ENCODE measurements around the gene NPVF.

DNA sequence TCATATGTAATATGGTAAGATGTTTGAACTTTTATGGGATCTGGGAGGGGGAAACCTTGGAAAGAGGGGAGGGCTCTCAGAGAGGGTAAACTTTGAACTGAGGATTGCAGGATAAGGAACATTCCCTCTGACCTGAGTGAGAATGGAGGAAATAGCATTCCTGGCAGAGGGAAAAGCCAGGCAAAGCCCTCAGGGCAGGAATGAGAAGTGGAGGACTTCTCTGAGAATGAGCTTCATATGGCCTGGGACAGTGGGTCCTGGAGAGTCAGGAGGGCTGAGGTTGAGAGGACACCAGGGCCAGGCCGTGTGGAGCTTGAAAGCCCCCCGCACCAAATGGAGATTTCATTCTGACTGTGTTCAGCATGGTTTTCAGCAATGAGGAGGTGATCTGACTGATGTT is 34.2 kb downstream of the NPVF start:
- TF ChIP-seq, protein P1, sequence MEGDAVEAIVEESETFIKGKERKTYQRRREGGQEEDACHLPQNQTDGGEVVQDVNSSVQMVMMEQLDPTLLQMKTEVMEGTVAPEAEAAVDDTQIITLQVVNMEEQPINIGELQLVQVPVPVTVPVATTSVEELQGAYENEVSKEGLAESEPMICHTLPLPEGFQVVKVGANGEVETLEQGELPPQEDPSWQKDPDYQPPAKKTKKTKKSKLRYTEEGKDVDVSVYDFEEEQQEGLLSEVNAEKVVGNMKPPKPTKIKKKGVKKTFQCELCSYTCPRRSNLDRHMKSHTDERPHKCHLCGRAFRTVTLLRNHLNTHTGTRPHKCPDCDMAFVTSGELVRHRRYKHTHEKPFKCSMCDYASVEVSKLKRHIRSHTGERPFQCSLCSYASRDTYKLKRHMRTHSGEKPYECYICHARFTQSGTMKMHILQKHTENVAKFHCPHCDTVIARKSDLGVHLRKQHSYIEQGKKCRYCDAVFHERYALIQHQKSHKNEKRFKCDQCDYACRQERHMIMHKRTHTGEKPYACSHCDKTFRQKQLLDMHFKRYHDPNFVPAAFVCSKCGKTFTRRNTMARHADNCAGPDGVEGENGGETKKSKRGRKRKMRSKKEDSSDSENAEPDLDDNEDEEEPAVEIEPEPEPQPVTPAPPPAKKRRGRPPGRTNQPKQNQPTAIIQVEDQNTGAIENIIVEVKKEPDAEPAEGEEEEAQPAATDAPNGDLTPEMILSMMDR (IDR thresholded peaks at IDR 0.05 in 4 of 5, conservative IDR thresholded peaks at IDR 0.05 in 1 of 5), result no peak
- TF ChIP-seq POLR2A (IDR thresholded peaks at IDR 0.05), result no peak

All from gastrocnemius medialis (tissue), 4 donors.